Neuronal stem cell (in vitro differentiated cells): ENCODE results near the gene POU4F1.

Experiments used
- DNase-seq: peaks from one replicate; pipeline ENCODE4 v3.0.0-alpha.2; 2013; ENCODE audit warnings: low spot score
- H2AFZ ChIP-seq: one replicate; pipeline ENCODE4 v1.6.1; 2013; ENCODE audit warnings: mild to moderate bottlenecking, low read length, inconsistent platforms
- H2AK5ac ChIP-seq: 2 replicates; pipeline ENCODE4 v1.6.1; 2013; ENCODE audit warnings: low read depth, mild to moderate bottlenecking, inconsistent platforms, low read length, moderate library complexity, mixed read lengths
- H2BK120ac ChIP-seq: 2 replicates; pipeline ENCODE4 v1.6.1; 2013; ENCODE audit warnings: low read depth, mild to moderate bottlenecking, inconsistent platforms, low read length, moderate library complexity, mixed read lengths
- H2BK12ac ChIP-seq: one replicate; pipeline ENCODE4 v1.6.1; 2013; ENCODE audit warnings: low read length, inconsistent platforms
- H2BK15ac ChIP-seq: 2 replicates; pipeline ENCODE4 v1.6.1; 2013; ENCODE audit warnings: mild to moderate bottlenecking, low read length, inconsistent platforms, mixed read lengths
- H2BK5ac ChIP-seq: one replicate; pipeline ENCODE4 v1.6.1; 2013; ENCODE audit warnings: inconsistent platforms, mild to moderate bottlenecking, low read length, moderate library complexity
- H3K14ac ChIP-seq: one replicate; pipeline ENCODE4 v1.6.1; 2013; ENCODE audit warnings: low read length, inconsistent platforms
- H3K18ac ChIP-seq: 2 replicates; pipeline ENCODE4 v1.6.1; 2013; ENCODE audit warnings: low read length, inconsistent platforms
- H3K23ac ChIP-seq: 2 replicates; pipeline ENCODE4 v1.6.1; 2013; ENCODE audit warnings: low read depth, mild to moderate bottlenecking, mixed read lengths, low read length, inconsistent platforms; ENCODE audit not compliant: poor library complexity
- H3K27ac ChIP-seq: replicated peaks from 3 replicates; pipeline ENCODE4 v1.5.1; 2013; ENCODE audit warnings: low read length, inconsistent platforms
- H3K27me3 ChIP-seq, 3 experiments: 2 replicates each; pipeline ENCODE4 v1.6.1; 2013; ENCODE audit warnings: low read length in 3 of 3, mild to moderate bottlenecking in 2 of 3, inconsistent platforms in 1 of 3, low read depth in 1 of 3, mixed read lengths in 1 of 3, moderate library complexity in 1 of 3; ENCODE audit not compliant: control insufficient read depth in 3 of 3, insufficient read depth in 3 of 3
- H3K36me3 ChIP-seq, 2 donors: replicated peaks in 1 of 2; 2 replicates each; pipeline ENCODE4 v1.6.1; 2013; ENCODE audit warnings: low read length in 2 of 2; ENCODE audit not compliant: control insufficient read depth in 2 of 2, insufficient read depth in 2 of 2
- H3K4ac ChIP-seq: 2 replicates; pipeline ENCODE4 v1.6.1; 2013; ENCODE audit warnings: inconsistent platforms, mild to moderate bottlenecking, low read length, moderate library complexity
- H3K4me1 ChIP-seq, 2 donors: 1 replicate in 1 of 2; 2 replicates in 1 of 2; pipeline ENCODE4 v1.6.1; 2013; ENCODE audit warnings: low read length in 2 of 2, low read depth in 1 of 2; ENCODE audit not compliant: control insufficient read depth in 2 of 2, insufficient read depth in 1 of 2
- H3K4me2 ChIP-seq: one replicate; pipeline ENCODE4 v1.6.1; 2013; ENCODE audit warnings: mild to moderate bottlenecking, low read length, inconsistent platforms; ENCODE audit not compliant: insufficient read depth, poor library complexity, severe bottlenecking
- H3K4me3 ChIP-seq, 2 donors: 2 replicates each; pipeline ENCODE4 v1.5.1; 2013; ENCODE audit warnings: low read length in 2 of 2, mild to moderate bottlenecking in 2 of 2, inconsistent platforms in 1 of 2, moderate library complexity in 1 of 2
- H3K79me1 ChIP-seq: one replicate; pipeline ENCODE4 v1.6.1; 2013; ENCODE audit warnings: low read depth, mild to moderate bottlenecking, inconsistent platforms, low read length, moderate library complexity
- H3K9ac ChIP-seq: one replicate; pipeline ENCODE4 v1.6.1; 2013; ENCODE audit warnings: mild to moderate bottlenecking, low read depth, low read length, inconsistent platforms; ENCODE audit not compliant: poor library complexity
- H3K9me3 ChIP-seq, 2 donors: replicated peaks in 1 of 2; 2 replicates each; pipeline versions ENCODE3 to v1.6.1; 2013; ENCODE audit warnings: low read length in 2 of 2, mild to moderate bottlenecking in 2 of 2, inconsistent platforms in 1 of 2, low read depth in 1 of 2, mixed read lengths in 1 of 2, moderate library complexity in 1 of 2; ENCODE audit not compliant: control insufficient read depth in 2 of 2, insufficient read depth in 1 of 2
- H4K8ac ChIP-seq: one replicate; pipeline ENCODE4 v1.6.1; 2013; ENCODE audit warnings: low read depth, mild to moderate bottlenecking, inconsistent platforms, low read length, moderate library complexity
- H4K91ac ChIP-seq: one replicate; pipeline ENCODE4 v1.6.1; 2013; ENCODE audit warnings: low read length, low read depth, mild to moderate bottlenecking, inconsistent platforms; ENCODE audit not compliant: poor library complexity
- WGBS, 2 donors: extraction: QIAGEN DNeasy Blood & Tissue Kit; methylation state at CpG; one replicate each; pipeline ENCODE4 v1.1.7; 2013; ENCODE audit warnings: missing lambda C conversion rate in 2 of 2, mixed read lengths in 1 of 2; ENCODE audit not compliant: insufficient read length in 2 of 2, insufficient replicate concordance in 1 of 2; ENCODE audit errors: extremely low coverage in 2 of 2; 5-methylcytosine and 5-hydroxymethylcytosine counted together

The POU4F1 gene

DNA sequence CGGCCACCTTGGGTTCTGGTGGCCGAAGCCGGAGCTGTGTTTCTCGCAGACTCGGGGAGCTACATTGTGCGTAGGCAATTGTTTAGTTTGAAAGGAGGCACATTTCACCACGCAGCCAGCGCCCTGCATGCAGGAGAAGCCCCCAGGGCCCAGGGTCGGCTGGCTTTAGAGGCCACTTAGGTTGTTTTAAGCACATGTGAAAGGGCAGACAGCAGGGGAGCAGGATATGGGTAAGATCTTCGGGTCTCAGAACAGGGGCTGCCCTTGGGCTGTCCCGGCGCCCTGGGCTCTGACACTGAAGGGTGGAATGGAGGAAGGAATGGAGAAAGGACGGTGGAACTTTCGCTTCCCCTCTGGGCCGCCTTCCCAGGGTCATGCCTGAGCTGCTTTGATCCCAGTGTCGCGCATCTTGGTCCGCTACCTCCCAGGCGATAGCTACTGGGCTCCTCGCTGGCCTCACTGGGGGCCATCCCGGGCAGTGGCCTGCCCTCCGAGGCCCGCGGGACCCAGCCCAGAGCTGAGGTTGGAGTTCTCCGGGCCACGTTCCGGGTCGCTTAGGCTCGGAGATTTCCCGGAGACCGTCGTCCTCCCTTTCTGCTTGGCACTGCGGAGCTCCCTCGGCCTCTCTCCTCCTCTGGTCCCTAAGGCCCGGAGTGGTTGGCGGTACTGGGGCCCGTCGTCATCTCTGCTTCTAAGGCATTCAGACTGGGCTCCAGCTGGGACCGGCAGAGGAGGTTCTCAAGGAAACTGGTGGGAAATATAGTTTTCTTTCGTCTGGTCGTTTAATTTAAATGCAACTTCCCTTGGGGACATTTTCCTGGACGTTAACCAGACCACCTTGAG lies 4.3 kb upstream of the POU4F1 start:
- Histone ChIP-seq H3K4me3 (no peak overlapping the region), H3K4ac (no peak overlapping the region), H3K23ac (peak overlapping the region; percentile 71), H3K14ac (no peak overlapping the region), H3K79me1 (no peaks in the 10 kb centered on the region), H4K91ac (no peak overlapping the region), H3K36me3 (no peaks in the 10 kb centered on the region), H2BK15ac (no peak overlapping the region), H2BK5ac (no peak overlapping the region), H2AFZ (peak overlapping the region; percentile 67), H3K27me3 (peaks cover 58 to 94% (median 81%) of the 10 kb centered on the region in 3 experiments), H3K9ac (no peak overlapping the region), H3K4me1 (peaks cover 13 to 19% of the 10 kb centered on the region in 2 donors), H3K18ac (peak overlapping the region; percentile 86), H2BK120ac (no peak overlapping the region), H3K9me3 (peaks cover 0 to 4% of the 10 kb centered on the region in 2 donors), H3K4me2 (peak overlapping the region; percentile 31), H4K8ac (no peak overlapping the region), H3K27ac (no peak overlapping the region), H2AK5ac (peak overlapping the region; percentile 57), H2BK12ac (no peak overlapping the region)
- WGBS, 2 donors, result no CpG with 5 or more reads among the region's 42 CpGs
- DNase-seq, result peak; percentile 23

DNA sequence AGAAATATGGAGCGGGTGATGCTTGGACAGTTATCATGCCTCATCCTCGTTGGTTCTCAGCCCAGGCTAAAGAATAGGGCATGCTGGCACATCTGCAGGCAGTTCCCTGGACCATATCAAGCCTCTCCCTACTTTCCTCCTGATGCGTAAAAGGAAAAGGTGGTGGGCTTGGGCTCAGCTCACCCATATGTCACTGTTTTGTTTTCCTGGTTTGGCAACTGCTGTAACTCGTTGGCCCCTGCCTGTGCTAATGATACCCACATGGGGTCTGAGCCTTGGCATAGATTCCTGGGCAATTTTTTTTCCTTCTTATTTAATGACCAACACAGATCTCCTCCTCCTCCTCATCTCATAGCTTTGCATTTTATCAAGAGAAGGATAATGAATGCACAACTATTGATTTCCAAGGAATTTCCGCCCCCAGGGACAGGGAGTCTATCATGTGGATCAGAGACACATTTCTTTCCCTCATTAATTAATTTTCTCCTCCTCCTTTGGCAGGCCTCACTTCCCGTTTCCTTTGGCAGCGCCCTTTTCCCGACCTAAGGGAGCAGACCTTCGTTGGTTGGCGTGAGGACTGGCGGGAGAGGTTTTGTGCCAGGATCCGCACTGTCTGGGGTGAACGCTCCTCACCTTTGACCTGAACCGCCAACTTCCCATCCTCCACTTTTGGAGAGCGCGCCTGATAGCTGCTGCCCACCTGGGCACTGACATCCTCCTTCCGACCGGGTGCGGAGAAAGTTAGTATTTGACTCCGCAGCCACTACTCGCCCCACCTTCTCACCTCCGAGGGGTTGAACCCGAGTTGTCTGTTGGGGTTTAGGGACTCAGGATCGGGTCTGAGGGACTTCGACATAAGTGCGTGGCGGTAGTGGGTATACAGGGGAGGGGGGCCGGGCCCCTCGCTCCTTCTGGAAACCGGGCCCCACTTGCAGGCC lies 3.4 kb upstream of the POU4F1 start:
- peak; percentile 12 for DNase-seq
- no peak overlapping the region for H4K91ac ChIP-seq
- H3K4me2 ChIP-seq, result no peak overlapping the region
- WGBS, 2 donors, result no CpG with 5 or more reads among the region's 30 CpGs
- H3K9ac ChIP-seq, result no peak overlapping the region
- H3K4me3 ChIP-seq, result no peak overlapping the region
- no peak overlapping the region for H3K23ac ChIP-seq
- peak overlapping the region; percentile 67 for H2AFZ ChIP-seq
- H2AK5ac ChIP-seq, result peak overlapping the region; percentile 57
- peaks cover 2% of the 10 kb centered on the region for H3K79me1 ChIP-seq
- H2BK12ac ChIP-seq, result no peak overlapping the region
- H3K14ac ChIP-seq, result no peak overlapping the region
- H3K4ac ChIP-seq, result no peak overlapping the region
- H3K9me3 ChIP-seq, result peaks cover 0 to 4% of the 10 kb centered on the region in 2 donors
- peaks cover 62 to 96% (median 89%) of the 10 kb centered on the region in 3 experiments for H3K27me3 ChIP-seq
- no peak overlapping the region for H3K27ac ChIP-seq
- H2BK120ac ChIP-seq, result no peak overlapping the region
- H4K8ac ChIP-seq, result no peak overlapping the region
- H2BK5ac ChIP-seq, result no peak overlapping the region
- H3K4me1 ChIP-seq, result peaks cover 13 to 19% of the 10 kb centered on the region in 2 donors
- H3K36me3 ChIP-seq, result no peaks in the 10 kb centered on the region
- H2BK15ac ChIP-seq, result no peak overlapping the region
- no peak overlapping the region for H3K18ac ChIP-seq

DNA sequence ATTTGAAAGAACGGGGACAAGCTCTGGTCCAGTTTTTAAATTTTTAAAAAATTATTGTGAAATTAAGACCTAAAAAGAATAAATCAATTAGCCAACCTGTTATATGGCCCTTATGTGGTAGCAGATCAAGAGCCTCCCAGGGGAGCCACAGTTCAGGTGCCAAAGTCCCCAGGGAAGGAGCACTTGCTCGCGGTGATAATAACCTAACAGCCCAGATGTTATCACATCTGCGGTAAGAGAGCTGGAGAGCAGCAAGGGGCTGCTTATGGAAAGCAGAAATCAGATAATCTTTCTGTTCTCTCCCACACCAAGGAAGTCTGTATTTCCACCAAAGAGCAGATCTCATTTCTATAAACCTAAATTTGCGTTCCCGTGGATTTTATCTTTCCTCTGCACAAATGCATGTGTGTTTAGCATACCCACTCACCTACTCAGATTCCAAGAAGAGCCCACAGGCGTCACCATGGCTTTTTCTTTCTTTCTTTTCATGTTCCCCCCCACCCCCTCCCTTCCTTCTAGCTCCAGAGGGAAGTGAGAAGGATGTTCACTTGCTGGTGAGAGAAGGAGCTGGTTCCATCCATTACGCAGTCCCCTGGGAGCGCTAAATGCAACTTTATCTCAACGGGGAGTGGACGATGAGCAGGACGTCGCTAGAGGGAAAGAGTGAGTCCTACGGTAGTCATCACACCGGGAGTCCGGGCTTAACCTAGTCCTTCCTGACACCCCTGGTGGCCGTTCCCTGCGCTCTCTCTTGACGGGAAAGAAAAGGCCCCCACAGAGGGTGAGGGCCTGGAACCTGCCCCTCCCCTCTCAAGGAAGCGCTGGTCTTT lies 1.6 kb upstream of the POU4F1 start:
- Histone ChIP-seq H2BK5ac (no peak overlapping the region), H4K8ac (no peak overlapping the region), H3K23ac (no peak overlapping the region), H3K4ac (no peak overlapping the region), H2BK120ac (no peak overlapping the region), H3K4me2 (no peak overlapping the region), H2BK12ac (no peak overlapping the region), H3K79me1 (peaks cover 2% of the 10 kb centered on the region), H3K4me3 (no peak overlapping the region), H2AK5ac (no peak overlapping the region), H3K27me3 (peaks cover 75 to 96% (median 96%) of the 10 kb centered on the region in 3 experiments), H3K18ac (no peak overlapping the region), H3K9me3 (peaks cover 0 to 6% of the 10 kb centered on the region in 2 donors), H3K9ac (no peak overlapping the region), H2BK15ac (no peak overlapping the region), H3K27ac (no peak overlapping the region), H4K91ac (no peak overlapping the region), H2AFZ (no peak overlapping the region), H3K36me3 (no peaks in the 10 kb centered on the region), H3K14ac (no peak overlapping the region), H3K4me1 (peaks cover 15 to 19% of the 10 kb centered on the region in 2 donors)
- peak; percentile 31 for DNase-seq
- WGBS, 2 donors, result no CpG with 5 or more reads among the region's 20 CpGs
